GM19239 (cell line): ENCODE results near the gene UGCG.

Source experiments
- DNase-seq: peaks from one replicate; pipeline ENCODE4 v3.0.0; 2011; ENCODE audit warnings: low spot score; ENCODE audit not compliant: insufficient read length
- FAIRE-seq: peaks from 2 replicates; lab custom pipeline; 2011; peaks lifted over from hg19 to GRCh38; lab: Jason Lieb, UNC

Gene UGCG

GRCh38 chr9:111969622-111970021, 73.0 kb downstream of the UGCG start:
- no peak for FAIRE-seq
- DNase-seq = no peak

GRCh38 chr9:111970827-111971226, 74.2 kb downstream of the UGCG start:
- no peak for FAIRE-seq
- DNase-seq = no peak

GRCh38 chr9:111974092-111974681, 77.6 kb downstream of the UGCG start:
- no peak for FAIRE-seq

GRCh38 chr9:111975709-111976108, 79.1 kb downstream of the UGCG start:
- no peak for DNase-seq
- no peak for FAIRE-seq

More at GRCh38 chr9:111974092-111974681, 77.6 kb downstream of the UGCG start:
- DNase-seq = no peak

- no peak for FAIRE-seq
- DNase-seq = no peak
Observed at GRCh38 chr9:111978616-111979015, 82.0 kb downstream of the UGCG start.

- DNase-seq = no peak
- FAIRE-seq = no peak
Observed at GRCh38 chr9:111979561-111979960, 82.9 kb downstream of the UGCG start.

DNA sequence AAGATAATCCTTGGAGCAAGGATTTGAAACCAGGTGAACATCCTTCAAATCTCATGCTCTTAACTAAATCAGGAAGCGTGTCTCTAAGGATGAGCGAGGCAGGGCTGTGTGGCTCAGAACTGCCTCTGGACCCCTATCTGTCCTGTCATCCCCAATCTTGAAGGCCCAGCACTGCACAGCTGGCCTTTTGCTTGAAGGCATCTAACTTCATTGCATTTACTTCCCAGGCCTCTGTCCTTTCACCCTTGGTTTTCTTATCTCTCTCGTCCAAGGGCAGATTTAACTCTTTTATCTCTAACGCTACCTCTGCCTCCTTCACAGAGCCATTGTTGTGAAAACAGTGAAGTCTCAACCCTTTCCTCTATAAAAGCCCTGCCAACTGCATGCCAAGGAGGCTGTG, 83.8 kb downstream of the UGCG start:
- DNase-seq (no peak), FAIRE-seq (no peak)

GRCh38 chr9:111983484-111983908, 86.9 kb downstream of the UGCG start:
- DNase-seq = peak; percentile 22
- FAIRE-seq = peak; percentile 99

DNA sequence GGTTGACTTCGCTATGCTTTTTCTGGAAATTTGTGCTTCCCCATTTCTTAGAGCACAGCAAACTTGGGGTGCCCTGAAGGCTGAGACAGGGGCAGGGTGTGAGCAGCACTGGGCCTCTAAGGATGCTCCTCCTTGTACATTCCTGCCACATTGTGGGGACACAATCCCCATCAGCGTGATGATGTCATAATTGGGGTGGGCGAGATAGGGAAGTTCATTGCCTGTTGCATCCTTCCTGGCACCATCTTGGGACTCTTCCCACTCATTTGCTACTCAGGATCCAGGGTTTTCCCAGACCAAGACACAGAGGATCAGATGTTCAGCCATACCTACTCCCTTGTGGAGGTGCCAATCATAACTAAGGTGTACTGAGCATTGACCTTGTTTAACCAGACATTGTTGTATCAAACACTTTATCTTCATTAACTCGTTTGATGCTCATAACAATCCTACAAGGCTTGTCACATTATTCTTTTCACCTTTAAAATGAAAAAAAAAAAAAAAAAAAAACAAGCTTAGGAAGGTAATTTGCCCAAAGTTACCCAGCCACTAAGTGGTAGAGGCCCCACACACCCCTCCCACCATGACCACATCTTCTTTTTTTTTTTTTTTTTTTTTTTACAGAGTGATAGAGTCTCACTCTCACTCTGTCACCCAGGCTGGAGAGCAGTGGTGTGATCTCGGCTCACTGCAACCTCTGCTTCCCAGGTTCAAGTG, 87.6 kb downstream of the UGCG start:
- FAIRE-seq (no peak), DNase-seq (no peak)
